Fibroblast of skin of scalp (primary cell): ENCODE results near the gene RNLS.

ENCODE experiments used
- DNase-seq: peaks from one replicate; pipeline ENCODE4 v3.0.0-alpha.2; 2013

The RNLS gene

GRCh38 chr10:88227342-88228018 is 355.6 kb downstream of the RNLS start:
- peak; percentile 79 for DNase-seq

- no peak for DNase-seq
Observed at GRCh38 chr10:88226891-88227290, 356.2 kb downstream of the RNLS start.

GRCh38 chr10:88226071-88226659 is 357.0 kb downstream of the RNLS start:
- DNase-seq: no peak
